Karpas-422 (cell line): Measurements from ENCODE around the gene NFE2L2. TPM values are rescaled to one million over a fixed set of nuclear protein-coding genes. Genes with fewer than 3 reads are reported as not detected.

Experiments used
- DNase-seq: peaks from one replicate; pipeline ENCODE4 v3.0.0-alpha.2; 2015
- H2AFZ ChIP-seq: fragments of 200-600 bp; sonication (generic); 2 replicates; pipeline ENCODE4 v1.6.1; 2014; ENCODE audit warnings: antibody characterized with exemption, low read length, mixed read lengths
- H3K27ac ChIP-seq: fragments of 200-600 bp; sonication (generic); 2 replicates; pipeline ENCODE4 v1.5.1; 2014; ENCODE audit warnings: mild to moderate bottlenecking, low read length, moderate library complexity
- H3K27me3 ChIP-seq: fragments of 200-600 bp; sonication (generic); 2 replicates; pipeline ENCODE4 v1.6.1; 2014; ENCODE audit warnings: low read length, mixed read lengths
- H3K36me3 ChIP-seq: fragments of 200-600 bp; sonication (generic); 2 replicates; pipeline ENCODE4 v1.6.1; 2014; ENCODE audit warnings: low read length, mixed read lengths; ENCODE audit not compliant: insufficient read depth
- H3K4me1 ChIP-seq: fragments of 200-600 bp; sonication (generic); 2 replicates; pipeline ENCODE4 v1.6.1; 2014; ENCODE audit warnings: mild to moderate bottlenecking, low read length, mixed read lengths
- H3K4me2 ChIP-seq: fragments of 200-600 bp; sonication (generic); 2 replicates; pipeline ENCODE4 v1.6.1; 2014; ENCODE audit warnings: low read length, low read depth, mild to moderate bottlenecking; ENCODE audit not compliant: poor library complexity, severe bottlenecking
- H3K4me3 ChIP-seq: fragments of 200-600 bp; sonication (generic); 2 replicates; pipeline ENCODE4 v1.5.1; 2014; ENCODE audit warnings: mild to moderate bottlenecking, antibody characterized with exemption, low read length, mixed read lengths
- H3K79me2 ChIP-seq: fragments of 200-600 bp; sonication (generic); 2 replicates; pipeline ENCODE4 v1.6.1; 2014; ENCODE audit warnings: mild to moderate bottlenecking, low read length, mixed read lengths
- H3K9ac ChIP-seq: fragments of 200-600 bp; sonication (generic); 2 replicates; pipeline ENCODE4 v1.6.0; 2014; ENCODE audit warnings: low read length
- H3K9me2 ChIP-seq: fragments of 200-600 bp; sonication (generic), shearing (Covaris generic); replicated peaks from 2 replicates; pipeline ENCODE4 v1.6.0; 2014; ENCODE audit warnings: mild to moderate bottlenecking, low read length, moderate library complexity; ENCODE audit not compliant: insufficient read depth
- H3K9me3 ChIP-seq: fragments of 300-700, 200-600 bp; sonication (generic); 2 replicates; pipeline ENCODE4 v1.6.1; 2014; ENCODE audit warnings: low read length, mixed read lengths
- H4K20me1 ChIP-seq: fragments of 200-600 bp; sonication (generic); 2 replicates; pipeline ENCODE4 v1.6.1; 2014; ENCODE audit warnings: mild to moderate bottlenecking, antibody characterized with exemption, low read length, low read depth; ENCODE audit not compliant: insufficient read depth
- total RNA-seq: library from RNA; depleted of rRNA; stranded (reverse); fragments of >200 nt; shearing (Covaris generic); gene quantifications from 2 replicates; pipeline ENCODE4 v1.2.3, GENCODE V29; 2014; ENCODE audit warnings: low replicate concordance

NFE2L2 gene
- total RNA-seq, 1 experiment from 2014 or later: 66.7 TPM

- H2AFZ ChIP-seq: no peak overlapping the region
- H3K36me3 ChIP-seq: peaks cover 22% of the 10 kb centered on the region
- H4K20me1 ChIP-seq: peaks cover 5% of the 10 kb centered on the region; the same call in 1 of the 2 replicates
- H3K4me1 ChIP-seq: peaks cover 99% of the 10 kb centered on the region
- H3K9me3 ChIP-seq: no peaks in the 10 kb centered on the region
- H3K4me2 ChIP-seq: peak overlapping the region; percentile 53
- no peak for DNase-seq
- peak overlapping the region; percentile 27; the same call in 1 of the 2 replicates for H3K4me3 ChIP-seq
- H3K79me2 ChIP-seq: peaks cover 100% of the 10 kb centered on the region
- H3K9me2 ChIP-seq: no peaks in the 10 kb centered on the region
- H3K27ac ChIP-seq: peak overlapping the region; percentile 95
- H3K9ac ChIP-seq: peak overlapping the region; percentile 47
- H3K27me3 ChIP-seq: no peaks in the 10 kb centered on the region
These were observed 21.5 kb downstream of the NFE2L2 start for GRCh38 chr2:177243073-177243472.

- Histone ChIP-seq H3K9me3 (no peaks in the 10 kb centered on the region), H3K27ac (peak overlapping the region; percentile 95), H3K36me3 (peaks cover 22% of the 10 kb centered on the region), H2AFZ (no peak overlapping the region), H3K79me2 (peaks cover 100% of the 10 kb centered on the region), H3K4me3 (peak overlapping the region; percentile 27; the same call in 1 of the 2 replicates), H3K9me2 (no peaks in the 10 kb centered on the region), H3K4me1 (peaks cover 92% of the 10 kb centered on the region), H3K9ac (peak overlapping the region; percentile 47), H4K20me1 (peaks cover 9% of the 10 kb centered on the region; the same call in 1 of the 2 replicates), H3K27me3 (no peaks in the 10 kb centered on the region), H3K4me2 (peak overlapping the region; percentile 53)
- no peak for DNase-seq
These were observed 22.2 kb downstream of the NFE2L2 start for GRCh38 chr2:177242121-177242987.

- H3K36me3 ChIP-seq: peaks cover 25% of the 10 kb centered on the region
- peak overlapping the region; percentile 95 for H3K27ac ChIP-seq
- no peaks in the 10 kb centered on the region for H3K9me3 ChIP-seq
- peak overlapping the region; percentile 53 for H3K4me2 ChIP-seq
- H2AFZ ChIP-seq: no peak overlapping the region
- peaks cover 86% of the 10 kb centered on the region for H3K4me1 ChIP-seq
- no peak for DNase-seq
- H3K79me2 ChIP-seq: peaks cover 100% of the 10 kb centered on the region
- H3K4me3 ChIP-seq: 0 out of 2 replicates have a peak overlapping the region, but pooled peaks have one; percentile 17
- peak overlapping the region; percentile 47 for H3K9ac ChIP-seq
- H4K20me1 ChIP-seq: peaks cover 13% of the 10 kb centered on the region; the same call in 1 of the 2 replicates
- H3K9me2 ChIP-seq: no peaks in the 10 kb centered on the region
- H3K27me3 ChIP-seq: no peaks in the 10 kb centered on the region
These were observed 22.8 kb downstream of the NFE2L2 start for GRCh38 chr2:177241711-177242120.

- H4K20me1 ChIP-seq: peaks cover 18% of the 10 kb centered on the region; the same call in 1 of the 2 replicates
- H2AFZ ChIP-seq: no peak overlapping the region
- peak overlapping the region; percentile 95 for H3K27ac ChIP-seq
- H3K9ac ChIP-seq: peak overlapping the region; percentile 40
- peak; percentile 71 for DNase-seq
- no peaks in the 10 kb centered on the region for H3K9me2 ChIP-seq
- H3K79me2 ChIP-seq: peaks cover 100% of the 10 kb centered on the region
- H3K4me2 ChIP-seq: peak overlapping the region; percentile 53
- 0 out of 2 replicates have a peak overlapping the region, but pooled peaks have one; percentile 0 for H3K4me3 ChIP-seq
- peaks cover 25% of the 10 kb centered on the region for H3K36me3 ChIP-seq
- H3K27me3 ChIP-seq: no peaks in the 10 kb centered on the region
- H3K4me1 ChIP-seq: peaks cover 69% of the 10 kb centered on the region
- H3K9me3 ChIP-seq: no peaks in the 10 kb centered on the region
These were observed 24.4 kb downstream of the NFE2L2 start for GRCh38 chr2:177239932-177240630.

- peaks cover 30% of the 10 kb centered on the region for H3K36me3 ChIP-seq
- DNase-seq: no peak
- H3K27me3 ChIP-seq: no peaks in the 10 kb centered on the region
- H3K9ac ChIP-seq: no peak overlapping the region
- H4K20me1 ChIP-seq: peaks cover 23% of the 10 kb centered on the region; the same call in 1 of the 2 replicates
- peaks cover 59% of the 10 kb centered on the region for H3K4me1 ChIP-seq
- no peak overlapping the region for H2AFZ ChIP-seq
- peaks cover 98% of the 10 kb centered on the region for H3K79me2 ChIP-seq
- no peak overlapping the region for H3K4me2 ChIP-seq
- no peaks in the 10 kb centered on the region for H3K9me3 ChIP-seq
- H3K27ac ChIP-seq: peak overlapping the region; percentile 95
- no peak overlapping the region for H3K4me3 ChIP-seq
- H3K9me2 ChIP-seq: no peaks in the 10 kb centered on the region
These were observed 25.5 kb downstream of the NFE2L2 start for GRCh38 chr2:177239053-177239452.

- no peaks in the 10 kb centered on the region for H3K9me3 ChIP-seq
- DNase-seq: no peak
- no peak overlapping the region for H3K4me3 ChIP-seq
- H3K27ac ChIP-seq: peak overlapping the region; percentile 95
- no peak overlapping the region for H3K4me2 ChIP-seq
- H3K9ac ChIP-seq: no peak overlapping the region
- no peaks in the 10 kb centered on the region for H3K9me2 ChIP-seq
- no peak overlapping the region for H2AFZ ChIP-seq
- peaks cover 23% of the 10 kb centered on the region; the same call in 1 of the 2 replicates for H4K20me1 ChIP-seq
- H3K27me3 ChIP-seq: no peaks in the 10 kb centered on the region
- H3K79me2 ChIP-seq: peaks cover 94% of the 10 kb centered on the region
- peaks cover 41% of the 10 kb centered on the region for H3K36me3 ChIP-seq
- H3K4me1 ChIP-seq: peaks cover 48% of the 10 kb centered on the region
These were observed 26.6 kb downstream of the NFE2L2 start for GRCh38 chr2:177237932-177238331.

GRCh38 chr2:177235855-177236437 is 28.6 kb downstream of the NFE2L2 start:
- H3K4me3 ChIP-seq: no peak overlapping the region
- H3K36me3 ChIP-seq: peaks cover 52% of the 10 kb centered on the region
- no peak overlapping the region for H3K27ac ChIP-seq
- no peaks in the 10 kb centered on the region for H3K27me3 ChIP-seq
- no peak overlapping the region for H3K9ac ChIP-seq
- no peak overlapping the region for H2AFZ ChIP-seq
- no peak for DNase-seq
- H3K4me2 ChIP-seq: no peak overlapping the region
- H3K4me1 ChIP-seq: peaks cover 40% of the 10 kb centered on the region
- H4K20me1 ChIP-seq: peaks cover 23% of the 10 kb centered on the region; the same call in 1 of the 2 replicates
- H3K9me2 ChIP-seq: no peaks in the 10 kb centered on the region
- H3K9me3 ChIP-seq: no peaks in the 10 kb centered on the region
- H3K79me2 ChIP-seq: peaks cover 83% of the 10 kb centered on the region
